Activated T-helper 1 cell treated with anti-CD3 and anti-CD28 coated beads, Interleukin-2, amount 50 U/mL, for 16 hours (primary cell): ENCODE measurements around the gene GRAMD2A.
A peak's percentile ranks its signal among the peaks of the same experiment; 100 is the strongest.

Source experiments
- DNase-seq, 2 donors: peaks; one replicate each; pipeline ENCODE4 v3.0.0-alpha.2; 2020; ENCODE audit warnings: low read depth in 1 of 2, low spot score in 1 of 2

Gene GRAMD2A

DNA sequence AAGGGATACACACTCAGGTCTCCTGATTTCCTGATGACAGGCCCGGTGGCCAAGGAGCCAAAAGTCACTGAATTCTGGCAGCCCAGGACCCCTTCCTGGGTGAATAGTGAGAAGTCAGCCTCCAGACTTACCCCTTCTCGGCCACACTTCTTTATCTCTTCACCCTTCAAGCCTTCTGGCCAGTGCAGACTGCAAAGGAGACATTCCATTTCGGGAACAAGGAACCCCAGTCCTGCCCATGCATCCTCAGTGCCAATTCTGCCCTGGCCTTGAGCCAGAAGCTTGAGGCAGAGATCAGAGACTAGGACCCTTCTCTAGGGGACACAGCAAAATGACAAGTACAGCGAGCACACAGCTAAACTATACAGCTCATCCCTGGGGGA lies 28.8 kb downstream of the GRAMD2A start:
- no peak for DNase-seq

DNA sequence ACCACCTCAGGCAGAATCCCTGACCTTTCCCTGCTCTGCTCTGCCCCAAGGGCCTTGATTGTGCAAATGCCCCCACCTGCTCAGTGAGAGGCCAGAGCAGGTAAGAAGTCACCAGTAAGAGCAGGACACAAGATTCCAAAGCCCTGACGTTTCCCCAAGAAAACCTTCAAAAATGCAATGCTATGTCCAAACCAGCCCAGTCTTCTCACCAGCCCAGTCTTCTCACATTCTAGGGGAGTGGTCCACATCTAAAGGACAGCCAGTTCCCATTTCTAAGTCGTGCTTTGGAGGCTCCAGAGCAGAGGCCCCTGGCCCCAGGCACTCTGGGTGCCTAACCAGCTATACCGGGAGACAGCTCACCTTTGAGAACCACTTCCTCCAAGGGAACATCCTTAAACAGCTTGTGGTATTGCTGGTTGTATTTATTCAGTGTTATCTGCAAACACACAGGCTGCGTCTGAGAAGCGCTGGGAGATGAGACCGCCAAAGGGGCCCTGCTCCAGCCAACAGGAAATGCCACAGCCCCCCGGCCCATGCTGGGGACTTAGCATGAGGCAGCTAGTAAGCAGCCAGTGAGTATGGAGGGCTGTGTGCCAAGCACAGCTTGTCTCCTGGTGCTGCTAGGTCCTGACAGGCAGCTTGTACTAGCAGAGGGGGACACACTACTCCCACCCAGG lies 29.3 kb downstream of the GRAMD2A start:
- no peak for DNase-seq

DNA sequence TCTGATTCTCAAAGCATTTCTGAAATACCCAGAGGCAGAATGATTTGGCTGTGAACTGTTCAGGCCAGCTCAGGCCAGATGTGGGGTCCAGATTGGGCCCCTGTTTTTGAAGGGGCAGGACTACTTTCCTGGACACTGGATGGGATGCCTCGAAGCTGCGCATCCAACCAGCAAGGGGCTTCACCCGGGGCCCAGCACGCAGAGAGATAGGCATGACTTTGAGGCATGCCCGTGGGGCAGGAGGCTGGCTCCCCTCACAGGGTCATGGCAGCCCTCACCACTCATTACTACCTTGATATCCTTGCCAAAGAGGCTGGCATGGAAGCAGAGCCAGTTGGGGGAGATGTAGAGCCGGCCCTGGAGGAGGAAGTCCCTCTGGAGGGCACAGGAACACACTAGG lies 30.1 kb downstream of the GRAMD2A start:
- no peak for DNase-seq

DNA sequence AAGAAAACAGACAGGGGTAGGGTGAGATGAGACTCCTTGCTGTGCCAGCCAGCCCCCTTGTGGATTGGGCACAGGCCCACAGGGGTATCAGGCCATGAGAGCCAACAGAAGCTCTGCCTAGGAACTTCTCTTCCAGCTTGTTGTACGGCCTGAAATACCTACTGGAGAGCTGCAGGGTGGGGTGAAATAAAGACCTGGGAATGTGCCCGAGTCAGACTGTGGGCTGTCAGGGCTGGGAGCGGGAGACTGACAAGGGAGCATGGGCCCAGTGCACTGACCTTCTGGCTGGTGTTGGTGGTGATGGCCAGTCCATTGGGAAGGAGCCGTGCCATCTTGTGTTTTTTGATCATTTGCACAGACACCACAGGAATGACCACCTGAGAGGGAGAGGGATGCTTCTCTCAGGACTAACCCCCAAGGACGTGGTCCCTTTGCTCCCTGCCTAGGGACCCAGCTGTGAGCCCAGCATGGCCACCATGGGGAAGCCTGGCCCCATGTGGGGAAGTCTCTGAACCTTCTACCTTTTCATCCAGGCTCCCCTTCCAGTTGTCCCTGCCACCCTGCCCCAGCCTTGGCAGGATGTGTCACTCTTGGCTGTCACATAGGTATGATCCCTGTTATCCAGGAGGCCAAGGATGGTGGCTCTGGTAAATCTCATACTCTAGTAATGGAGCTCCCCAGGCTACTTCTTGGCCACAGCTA lies 30.7 kb downstream of the GRAMD2A start:
- no peak for DNase-seq

DNA sequence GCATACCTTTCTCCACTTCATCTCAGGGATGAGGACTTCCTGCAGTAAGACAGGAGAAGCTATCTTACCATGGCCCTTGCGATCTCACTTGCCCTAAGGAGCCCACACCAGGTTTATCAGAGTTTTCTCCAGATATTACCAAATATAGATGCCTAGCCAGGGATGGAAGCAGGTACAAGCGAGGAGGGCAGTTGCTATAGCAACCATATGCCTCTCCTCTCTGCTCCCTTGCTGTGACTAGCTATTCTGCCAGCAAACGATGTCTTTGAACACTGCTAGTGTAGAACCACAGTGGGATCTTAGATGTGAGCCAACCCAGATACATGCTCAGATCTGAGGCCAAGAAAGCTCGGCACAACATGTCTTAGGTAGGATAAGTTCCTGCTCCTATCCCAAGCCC lies 33.9 kb downstream of the GRAMD2A start:
- no peak for DNase-seq

DNA sequence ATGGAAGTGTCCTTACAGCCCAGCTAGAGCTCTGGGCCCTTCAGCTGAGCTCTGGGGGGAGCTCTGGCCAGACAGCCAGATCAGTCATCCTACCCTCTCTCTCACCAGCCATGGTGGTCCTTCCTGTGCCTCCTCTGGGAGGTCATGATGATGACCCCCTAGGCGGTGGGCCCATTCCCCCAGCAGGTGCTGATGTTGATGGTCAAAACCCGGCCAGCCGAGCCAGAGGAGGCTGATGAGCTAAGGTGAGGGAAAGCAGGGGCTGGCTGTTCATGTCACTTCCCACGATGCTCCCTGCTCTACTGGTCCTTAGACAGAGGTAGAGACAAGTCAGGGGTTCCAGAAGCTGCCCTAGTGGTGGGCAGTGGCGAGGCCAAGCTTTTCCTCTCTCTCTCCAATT lies 35.0 kb downstream of the GRAMD2A start:
- no peak for DNase-seq

DNA sequence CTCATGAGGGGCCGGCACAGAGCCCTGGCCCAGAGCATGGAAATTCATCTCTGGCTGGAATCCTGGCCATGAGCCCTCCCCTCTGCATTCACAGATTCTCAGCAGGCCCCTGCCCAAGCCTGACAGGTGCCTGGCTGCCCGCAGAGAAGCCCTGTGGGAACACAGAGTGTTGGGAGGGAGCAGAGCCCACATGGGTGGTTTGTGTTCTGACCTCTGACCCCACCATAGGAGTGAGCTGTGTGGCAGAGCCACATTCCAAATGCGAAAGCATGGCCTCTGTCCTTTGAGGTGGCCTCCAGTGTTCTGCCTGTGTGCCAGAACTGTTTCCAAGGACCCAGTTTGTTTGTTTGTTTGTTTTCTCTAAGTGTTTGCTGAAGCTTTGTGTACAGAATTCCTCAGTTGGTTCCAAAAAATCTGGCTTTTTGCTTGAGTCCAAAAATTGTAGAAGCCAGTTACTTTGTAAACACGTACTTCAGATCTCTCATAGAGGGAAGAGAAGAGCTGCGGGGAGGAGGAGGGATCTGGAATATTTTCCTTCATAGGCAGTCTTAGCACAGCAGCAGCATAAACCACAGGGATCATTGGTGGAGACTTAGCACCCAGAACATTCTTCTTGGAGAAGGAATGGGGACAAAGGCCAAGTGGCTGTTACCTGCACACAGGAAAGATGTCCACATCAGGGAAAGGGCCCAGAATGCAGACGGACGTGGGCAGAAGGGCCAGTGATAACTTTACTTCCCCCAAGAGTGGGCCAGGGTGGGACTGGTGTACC lies 36.0 kb downstream of the GRAMD2A start:
- DNase-seq: no peak

DNA sequence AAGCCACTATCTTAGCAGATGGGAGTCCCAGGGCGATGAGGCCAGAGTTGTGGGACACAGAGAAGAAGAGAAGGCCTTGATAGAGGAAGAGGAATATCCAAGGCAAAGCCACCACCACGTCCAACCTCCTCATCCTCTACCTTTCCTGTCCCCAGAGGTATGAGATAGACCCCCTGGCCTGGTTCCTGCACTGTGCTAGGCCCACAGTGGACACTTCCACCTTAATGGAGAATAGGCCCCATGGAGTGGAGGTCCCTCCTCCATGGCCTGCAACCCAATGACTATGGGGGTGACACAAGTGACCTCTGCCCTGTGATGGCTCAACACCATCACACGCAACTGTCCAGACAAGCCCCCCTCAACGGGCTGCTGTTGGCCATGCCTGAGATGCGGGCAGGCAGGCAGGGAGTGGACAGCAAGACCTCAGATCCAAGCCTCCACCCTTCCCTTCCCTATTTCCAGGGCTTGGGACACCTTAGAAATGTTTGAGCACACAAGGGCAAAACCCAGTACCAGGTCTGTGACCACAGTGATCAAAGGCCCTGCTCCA lies 36.8 kb downstream of the GRAMD2A start:
- no peak for DNase-seq

DNA sequence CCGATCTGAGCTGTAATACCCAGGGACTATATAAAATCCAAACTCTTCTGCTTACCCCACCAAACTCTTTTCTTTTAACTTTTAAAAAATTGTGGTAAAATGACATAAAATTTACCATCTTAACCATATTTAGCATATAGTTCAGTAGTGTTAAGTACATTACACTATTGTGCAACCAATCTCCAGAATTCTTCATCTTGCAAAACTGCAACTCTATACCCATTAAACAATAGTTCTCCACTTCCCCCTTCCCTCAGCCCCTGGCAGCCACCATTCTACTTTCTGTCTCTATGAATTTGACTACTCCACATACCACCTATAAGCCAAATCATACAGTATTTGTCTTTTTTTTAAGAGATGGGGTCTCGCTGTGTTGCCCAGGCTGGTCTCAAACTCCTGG lies 40.7 kb downstream of the GRAMD2A start:
- DNase-seq: no peak

DNA sequence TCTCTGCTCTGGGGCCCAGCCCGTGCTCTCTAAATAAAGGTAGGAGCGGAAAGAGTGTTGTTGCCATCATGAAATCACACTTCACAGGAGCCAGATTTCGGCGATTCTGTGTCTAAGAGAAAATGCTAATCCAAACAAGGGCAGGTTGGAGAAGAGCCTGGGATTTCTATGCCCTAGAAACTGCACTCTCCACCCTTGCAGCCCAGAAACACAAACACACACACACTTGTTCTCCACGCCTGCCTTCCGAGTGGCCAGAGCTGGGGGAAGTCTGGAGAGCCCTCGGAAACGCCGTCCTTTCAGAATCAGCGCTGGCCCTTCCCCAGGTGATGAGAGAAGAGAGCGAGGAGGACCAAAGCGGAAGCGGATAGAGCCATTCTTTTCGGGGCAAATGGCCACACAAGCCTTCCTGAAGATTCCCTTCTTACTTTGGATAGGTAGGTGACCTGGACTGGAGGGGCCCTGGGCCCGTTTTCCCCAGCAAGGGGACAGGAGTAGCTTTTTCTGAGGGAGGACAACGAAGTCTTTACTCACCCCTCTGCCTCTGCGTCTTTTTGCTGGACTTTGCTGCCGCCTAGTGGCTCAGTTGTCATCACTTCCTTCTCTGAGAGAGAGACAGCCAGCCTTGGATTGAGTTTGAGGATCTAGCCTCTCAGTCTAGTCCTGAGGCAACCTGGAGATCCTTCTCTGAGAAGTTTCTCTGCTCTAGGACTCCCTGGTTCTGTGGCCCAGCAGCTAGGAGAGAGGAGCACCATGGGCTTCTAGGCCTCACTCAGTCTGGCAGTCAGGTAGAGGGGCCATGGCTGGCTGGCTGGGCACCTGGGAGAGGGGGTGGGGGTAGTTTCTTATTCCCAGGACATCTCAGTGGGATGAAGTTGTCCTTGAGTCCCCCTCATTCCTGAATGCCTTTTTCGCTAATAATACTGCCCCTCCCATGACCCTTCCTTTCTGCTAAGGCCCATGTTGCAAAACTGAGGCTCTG lies 41.7 kb downstream of the GRAMD2A start:
- DNase-seq: peak; percentile 61 to 70

DNA sequence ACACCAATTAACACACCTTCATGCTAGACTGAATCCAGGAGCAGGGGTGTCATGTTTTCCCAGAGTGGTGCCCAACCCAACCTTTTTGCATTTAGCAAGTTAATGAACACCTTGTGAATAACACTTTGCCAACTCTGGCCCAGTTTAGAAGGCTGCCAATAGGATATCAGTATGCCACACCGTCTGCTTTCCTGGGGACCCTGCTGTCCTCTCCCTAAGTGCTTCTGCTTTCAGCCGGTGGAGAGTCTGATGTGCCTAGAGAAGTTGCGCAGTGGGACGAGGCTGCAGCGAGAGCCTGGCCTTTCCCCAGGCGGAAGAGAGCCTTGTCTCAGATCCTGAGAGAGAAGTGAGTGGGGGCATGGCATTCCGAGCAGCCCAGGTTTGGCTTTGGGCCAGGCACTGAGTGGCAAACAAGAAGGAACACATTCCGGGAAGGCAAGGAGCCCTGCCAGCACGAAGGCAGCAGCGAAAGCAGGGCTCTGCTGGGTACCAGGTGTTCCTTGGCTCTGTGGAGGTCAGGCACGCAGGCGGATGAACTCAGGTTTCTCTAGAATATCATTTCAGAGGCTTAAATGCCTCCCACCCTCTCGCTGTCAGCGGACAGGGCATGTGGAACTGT lies 42.5 kb downstream of the GRAMD2A start:
- DNase-seq: no peak

DNA sequence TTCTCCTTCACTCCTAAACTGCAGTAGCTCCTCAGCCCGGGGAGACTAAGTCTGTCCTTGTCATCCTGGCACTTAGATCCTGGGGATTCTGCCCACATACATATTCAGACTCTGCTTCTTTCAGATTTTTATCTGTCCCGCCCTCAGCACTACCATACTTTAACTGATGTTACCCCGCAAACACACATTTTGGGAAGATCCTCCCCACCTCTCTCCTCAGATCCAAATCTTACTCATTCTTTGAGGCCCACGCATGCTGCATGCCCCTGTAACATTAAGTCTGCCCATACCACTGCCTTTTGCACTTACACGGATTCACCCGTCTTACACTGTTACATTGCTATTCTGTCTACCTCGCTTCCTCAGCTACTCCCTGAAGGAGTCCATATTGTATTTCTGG lies 43.3 kb downstream of the GRAMD2A start:
- no peak for DNase-seq

DNA sequence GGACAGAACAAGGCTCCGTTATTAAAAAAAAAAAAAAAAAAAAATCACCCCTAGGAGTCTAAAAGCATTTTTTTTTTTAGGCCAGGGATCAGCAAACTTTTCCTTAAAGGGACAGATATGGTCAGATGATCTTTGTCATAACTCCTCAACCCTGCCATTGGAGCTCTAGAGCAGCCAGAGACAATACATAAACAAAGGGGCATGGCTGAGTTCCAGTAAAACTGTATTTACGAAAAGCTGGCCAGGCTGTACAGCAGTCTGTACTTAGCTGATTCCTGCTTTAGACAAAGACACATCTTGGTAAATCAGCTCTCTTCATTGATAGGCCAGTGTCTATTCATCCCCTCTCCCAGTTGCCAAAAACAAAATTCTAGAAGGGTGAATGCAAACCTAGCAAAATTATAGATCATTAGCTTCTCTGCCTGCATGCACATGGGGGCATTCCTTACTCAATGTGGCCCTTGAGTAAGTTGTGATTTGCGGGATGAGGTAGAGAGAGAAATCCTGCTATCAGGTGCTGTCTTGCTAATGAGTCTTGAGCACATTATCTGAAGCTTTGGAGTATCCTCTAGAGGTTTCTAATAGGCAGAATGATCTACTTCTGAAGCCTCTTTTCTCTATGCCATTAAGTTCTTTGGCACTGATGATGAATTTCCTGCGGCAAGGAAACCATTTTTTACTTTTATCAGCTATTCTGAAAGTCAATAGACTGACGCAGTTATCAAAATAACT lies 44.2 kb downstream of the GRAMD2A start:
- no peak for DNase-seq

DNA sequence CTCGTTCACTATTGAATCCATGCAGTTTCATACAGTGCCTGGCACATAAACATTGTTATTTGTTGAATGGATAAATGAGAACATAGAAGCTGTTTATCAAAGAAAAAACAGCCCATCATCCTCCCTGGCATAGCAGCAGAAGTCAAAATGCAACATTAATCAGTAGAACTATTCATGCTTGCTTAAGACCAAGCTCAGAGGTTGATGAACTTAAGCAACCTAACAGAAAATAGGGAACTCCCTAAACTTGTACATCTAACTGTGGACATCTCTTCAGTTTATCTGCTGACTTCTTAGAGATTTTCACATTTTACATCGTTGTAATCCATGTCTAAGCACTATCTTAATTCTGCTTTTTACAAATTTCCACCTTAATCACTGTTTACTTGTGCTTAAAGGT lies 50.2 kb downstream of the GRAMD2A start:
- DNase-seq: no peak

DNA sequence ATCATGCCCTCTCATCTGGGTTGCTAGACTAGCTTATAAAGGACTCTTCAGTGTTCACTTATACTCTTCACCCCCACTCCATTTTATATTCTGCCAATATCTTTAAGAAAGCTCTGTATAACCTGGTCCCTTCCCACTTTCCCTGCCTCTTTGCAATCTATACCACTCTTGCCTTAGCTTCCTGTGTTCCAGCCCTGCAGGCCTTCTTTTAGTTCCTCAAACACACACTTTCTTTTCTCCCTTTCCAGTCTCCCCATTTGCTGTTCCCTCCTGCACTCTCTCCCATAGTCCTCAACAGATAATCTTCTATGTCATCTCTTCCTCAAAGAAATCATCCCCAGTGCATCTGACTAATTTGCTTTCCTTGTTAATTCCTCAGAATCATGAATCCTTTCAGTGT lies 50.7 kb downstream of the GRAMD2A start:
- DNase-seq: no peak

DNA sequence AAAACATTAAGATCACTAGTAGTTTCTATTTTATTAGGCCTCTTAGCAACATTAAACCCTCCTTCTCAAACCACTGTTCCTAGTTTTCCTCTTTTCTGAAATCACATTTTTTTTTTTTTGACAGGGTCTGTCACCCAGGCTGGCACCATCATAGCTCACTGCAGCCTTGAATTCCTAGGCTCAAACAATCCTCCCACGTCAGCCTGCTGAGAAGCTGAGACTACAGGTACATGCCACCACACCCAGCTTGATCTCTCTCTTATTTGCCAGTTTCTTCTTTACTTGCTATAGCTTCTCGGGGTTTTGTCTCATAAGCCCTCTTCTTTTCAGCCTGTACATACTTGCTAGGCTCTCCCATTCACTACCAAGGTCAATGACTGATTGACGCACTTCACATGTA lies 51.4 kb downstream of the GRAMD2A start:
- DNase-seq: no peak

DNA sequence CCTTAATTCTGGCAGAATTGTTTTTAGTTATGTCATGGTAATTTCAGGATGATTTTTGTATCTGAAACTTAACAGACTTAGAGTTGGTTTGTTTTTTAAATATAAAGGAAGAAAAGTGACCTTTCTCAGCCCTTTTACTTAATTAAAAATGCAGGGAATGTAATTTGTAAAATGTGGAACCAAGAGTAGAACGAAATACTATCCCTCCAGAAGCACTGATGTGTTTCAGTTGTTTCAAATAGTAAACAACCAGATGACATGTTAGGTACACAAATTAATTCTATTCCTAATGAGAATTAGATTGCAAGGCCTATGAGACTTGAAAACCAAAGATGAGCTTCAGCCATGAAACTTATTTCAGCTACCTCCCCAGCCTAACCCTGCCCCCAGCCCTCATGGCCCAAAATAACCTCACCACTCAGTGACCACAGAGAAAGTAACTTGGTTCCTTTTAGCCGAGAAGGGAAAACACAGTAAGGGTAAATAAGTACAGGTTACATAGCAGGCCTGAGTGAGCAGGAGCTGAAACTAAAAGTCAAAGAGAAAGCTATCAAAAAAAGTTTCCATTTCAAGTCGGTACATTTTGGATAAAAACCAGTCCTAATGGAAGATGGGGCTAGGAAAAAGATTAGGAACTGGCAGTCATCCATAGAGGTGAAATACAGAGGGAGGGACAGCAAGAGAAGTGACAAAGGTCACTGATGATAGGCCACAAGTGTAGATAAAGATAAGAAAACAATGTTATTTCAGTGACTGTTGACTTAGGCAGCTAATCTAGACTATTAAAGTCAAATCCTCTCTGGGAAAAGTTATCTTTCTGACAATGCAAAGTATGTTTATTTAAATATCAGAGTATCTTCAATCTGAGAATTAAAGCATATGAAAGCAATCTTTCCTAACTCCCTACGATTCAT lies 56.2 kb downstream of the GRAMD2A start:
- DNase-seq: no peak

DNA sequence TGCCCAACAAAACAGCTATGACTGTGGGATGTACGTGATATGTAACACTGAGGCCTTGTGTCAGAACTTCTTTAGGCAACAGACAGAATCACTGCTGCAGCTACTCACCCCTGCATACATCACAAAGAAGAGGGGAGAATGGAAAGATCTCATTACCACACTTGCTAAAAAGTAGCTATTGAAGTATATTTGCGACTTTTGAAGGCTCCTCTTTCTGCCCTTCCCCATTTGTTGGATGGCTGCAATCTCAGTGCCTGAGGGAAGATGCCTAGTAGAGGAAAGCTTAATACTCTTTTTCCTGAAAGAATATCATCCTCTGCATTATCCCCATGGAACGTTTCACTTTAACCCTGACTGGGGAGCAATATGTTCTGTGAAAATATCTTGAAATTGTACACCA lies 57.5 kb downstream of the GRAMD2A start:
- no peak for DNase-seq

DNA sequence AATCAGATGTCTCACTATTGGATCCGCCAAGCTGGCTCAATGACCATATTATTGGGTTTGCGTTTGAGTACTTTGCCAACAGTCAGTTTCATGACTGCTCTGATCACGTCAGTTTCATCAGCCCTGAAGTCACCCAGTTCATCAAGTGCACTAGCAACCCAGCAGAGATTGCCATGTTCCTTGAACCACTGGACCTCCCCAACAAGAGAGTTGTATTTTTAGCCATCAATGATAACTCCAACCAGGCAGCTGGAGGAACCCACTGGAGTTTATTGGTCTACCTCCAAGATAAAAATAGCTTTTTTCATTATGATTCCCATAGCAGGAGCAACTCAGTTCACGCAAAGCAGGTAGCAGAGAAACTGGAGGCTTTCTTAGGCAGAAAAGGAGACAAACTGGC lies 57.9 kb downstream of the GRAMD2A start:
- DNase-seq: no peak
